ENCODE data around the gene SLC13A4.

GRCh38 chr7:135771961-135772638 is 44.1 kb upstream of the SLC13A4 start:
- TF ChIP-seq, protein P1, sequence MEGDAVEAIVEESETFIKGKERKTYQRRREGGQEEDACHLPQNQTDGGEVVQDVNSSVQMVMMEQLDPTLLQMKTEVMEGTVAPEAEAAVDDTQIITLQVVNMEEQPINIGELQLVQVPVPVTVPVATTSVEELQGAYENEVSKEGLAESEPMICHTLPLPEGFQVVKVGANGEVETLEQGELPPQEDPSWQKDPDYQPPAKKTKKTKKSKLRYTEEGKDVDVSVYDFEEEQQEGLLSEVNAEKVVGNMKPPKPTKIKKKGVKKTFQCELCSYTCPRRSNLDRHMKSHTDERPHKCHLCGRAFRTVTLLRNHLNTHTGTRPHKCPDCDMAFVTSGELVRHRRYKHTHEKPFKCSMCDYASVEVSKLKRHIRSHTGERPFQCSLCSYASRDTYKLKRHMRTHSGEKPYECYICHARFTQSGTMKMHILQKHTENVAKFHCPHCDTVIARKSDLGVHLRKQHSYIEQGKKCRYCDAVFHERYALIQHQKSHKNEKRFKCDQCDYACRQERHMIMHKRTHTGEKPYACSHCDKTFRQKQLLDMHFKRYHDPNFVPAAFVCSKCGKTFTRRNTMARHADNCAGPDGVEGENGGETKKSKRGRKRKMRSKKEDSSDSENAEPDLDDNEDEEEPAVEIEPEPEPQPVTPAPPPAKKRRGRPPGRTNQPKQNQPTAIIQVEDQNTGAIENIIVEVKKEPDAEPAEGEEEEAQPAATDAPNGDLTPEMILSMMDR (IDR thresholded peaks at IDR 0.05): no peak
- no peak for TF ChIP-seq POLR2A (IDR thresholded peaks at IDR 0.05)

Data from uterus (tissue), 2 donors.